Neuronal stem cell (in vitro differentiated cells): Measurements from ENCODE around the gene VWA5B1.

ENCODE experiments used
- DNase-seq: peaks from one replicate; pipeline ENCODE4 v3.0.0-alpha.2; 2013; ENCODE audit warnings: low spot score
- H2AFZ ChIP-seq: one replicate; pipeline ENCODE4 v1.6.1; 2013; ENCODE audit warnings: mild to moderate bottlenecking, low read length, inconsistent platforms
- H2AK5ac ChIP-seq: 2 replicates; pipeline ENCODE4 v1.6.1; 2013; ENCODE audit warnings: low read depth, mild to moderate bottlenecking, inconsistent platforms, low read length, moderate library complexity, mixed read lengths
- H2BK120ac ChIP-seq: 2 replicates; pipeline ENCODE4 v1.6.1; 2013; ENCODE audit warnings: low read depth, mild to moderate bottlenecking, inconsistent platforms, low read length, moderate library complexity, mixed read lengths
- H2BK12ac ChIP-seq: one replicate; pipeline ENCODE4 v1.6.1; 2013; ENCODE audit warnings: low read length, inconsistent platforms
- H2BK15ac ChIP-seq: 2 replicates; pipeline ENCODE4 v1.6.1; 2013; ENCODE audit warnings: mild to moderate bottlenecking, low read length, inconsistent platforms, mixed read lengths
- H2BK5ac ChIP-seq: one replicate; pipeline ENCODE4 v1.6.1; 2013; ENCODE audit warnings: inconsistent platforms, mild to moderate bottlenecking, low read length, moderate library complexity
- H3K14ac ChIP-seq: one replicate; pipeline ENCODE4 v1.6.1; 2013; ENCODE audit warnings: low read length, inconsistent platforms
- H3K18ac ChIP-seq: 2 replicates; pipeline ENCODE4 v1.6.1; 2013; ENCODE audit warnings: low read length, inconsistent platforms
- H3K23ac ChIP-seq: 2 replicates; pipeline ENCODE4 v1.6.1; 2013; ENCODE audit warnings: low read depth, mild to moderate bottlenecking, mixed read lengths, low read length, inconsistent platforms; ENCODE audit not compliant: poor library complexity
- H3K27ac ChIP-seq: replicated peaks from 3 replicates; pipeline ENCODE4 v1.5.1; 2013; ENCODE audit warnings: low read length, inconsistent platforms
- H3K27me3 ChIP-seq, 3 experiments: 2 replicates each; pipeline ENCODE4 v1.6.1; 2013; ENCODE audit warnings: low read length in 3 of 3, mild to moderate bottlenecking in 2 of 3, inconsistent platforms in 1 of 3, low read depth in 1 of 3, mixed read lengths in 1 of 3, moderate library complexity in 1 of 3; ENCODE audit not compliant: control insufficient read depth in 3 of 3, insufficient read depth in 3 of 3
- H3K36me3 ChIP-seq, 2 donors: replicated peaks in 1 of 2; 2 replicates each; pipeline ENCODE4 v1.6.1; 2013; ENCODE audit warnings: low read length in 2 of 2; ENCODE audit not compliant: control insufficient read depth in 2 of 2, insufficient read depth in 2 of 2
- H3K4ac ChIP-seq: 2 replicates; pipeline ENCODE4 v1.6.1; 2013; ENCODE audit warnings: inconsistent platforms, mild to moderate bottlenecking, low read length, moderate library complexity
- H3K4me1 ChIP-seq, 2 donors: 1 replicate in 1 of 2; 2 replicates in 1 of 2; pipeline ENCODE4 v1.6.1; 2013; ENCODE audit warnings: low read length in 2 of 2, low read depth in 1 of 2; ENCODE audit not compliant: control insufficient read depth in 2 of 2, insufficient read depth in 1 of 2
- H3K4me2 ChIP-seq: one replicate; pipeline ENCODE4 v1.6.1; 2013; ENCODE audit warnings: mild to moderate bottlenecking, low read length, inconsistent platforms; ENCODE audit not compliant: insufficient read depth, poor library complexity, severe bottlenecking
- H3K4me3 ChIP-seq, 2 donors: 2 replicates each; pipeline ENCODE4 v1.5.1; 2013; ENCODE audit warnings: low read length in 2 of 2, mild to moderate bottlenecking in 2 of 2, inconsistent platforms in 1 of 2, moderate library complexity in 1 of 2
- H3K79me1 ChIP-seq: one replicate; pipeline ENCODE4 v1.6.1; 2013; ENCODE audit warnings: low read depth, mild to moderate bottlenecking, inconsistent platforms, low read length, moderate library complexity
- H3K9ac ChIP-seq: one replicate; pipeline ENCODE4 v1.6.1; 2013; ENCODE audit warnings: mild to moderate bottlenecking, low read depth, low read length, inconsistent platforms; ENCODE audit not compliant: poor library complexity
- H3K9me3 ChIP-seq, 2 donors: replicated peaks in 1 of 2; 2 replicates each; pipeline versions ENCODE3 to v1.6.1; 2013; ENCODE audit warnings: low read length in 2 of 2, mild to moderate bottlenecking in 2 of 2, inconsistent platforms in 1 of 2, low read depth in 1 of 2, mixed read lengths in 1 of 2, moderate library complexity in 1 of 2; ENCODE audit not compliant: control insufficient read depth in 2 of 2, insufficient read depth in 1 of 2
- H4K8ac ChIP-seq: one replicate; pipeline ENCODE4 v1.6.1; 2013; ENCODE audit warnings: low read depth, mild to moderate bottlenecking, inconsistent platforms, low read length, moderate library complexity
- H4K91ac ChIP-seq: one replicate; pipeline ENCODE4 v1.6.1; 2013; ENCODE audit warnings: low read length, low read depth, mild to moderate bottlenecking, inconsistent platforms; ENCODE audit not compliant: poor library complexity
- WGBS, 2 donors: extraction: QIAGEN DNeasy Blood & Tissue Kit; methylation state at CpG; one replicate each; pipeline ENCODE4 v1.1.7; 2013; ENCODE audit warnings: missing lambda C conversion rate in 2 of 2, mixed read lengths in 1 of 2; ENCODE audit not compliant: insufficient read length in 2 of 2, insufficient replicate concordance in 1 of 2; ENCODE audit errors: extremely low coverage in 2 of 2; 5-methylcytosine and 5-hydroxymethylcytosine counted together

VWA5B1 gene

GRCh38 chr1:20327467-20327866, 36.8 kb downstream of the VWA5B1 start:
- Histone ChIP-seq H2AFZ (no peak overlapping the region), H2BK5ac (no peak overlapping the region), H3K23ac (no peak overlapping the region), H3K27ac (no peak overlapping the region), H2AK5ac (no peak overlapping the region), H4K91ac (no peak overlapping the region), H3K4me3 (no peak overlapping the region), H3K18ac (no peak overlapping the region), H3K4me1 (peaks cover 0 to 1% of the 10 kb centered on the region in 2 donors), H4K8ac (no peak overlapping the region), H2BK15ac (no peak overlapping the region), H3K4ac (no peak overlapping the region), H3K27me3 (peaks cover 0 to 8% (median 0%) of the 10 kb centered on the region in 3 experiments), H3K9me3 (no peaks in the 10 kb centered on the region), H2BK12ac (no peak overlapping the region), H3K4me2 (no peak overlapping the region), H2BK120ac (no peak overlapping the region), H3K14ac (no peak overlapping the region), H3K79me1 (no peaks in the 10 kb centered on the region), H3K36me3 (no peaks in the 10 kb centered on the region), H3K9ac (no peak overlapping the region)
- WGBS, 2 donors: no CpG with 5 or more reads among the region's 6 CpGs
- DNase-seq: no peak

GRCh38 chr1:20328201-20328600, 37.5 kb downstream of the VWA5B1 start:
- Histone ChIP-seq H3K18ac (no peak overlapping the region), H3K9me3 (no peaks in the 10 kb centered on the region), H2BK5ac (no peak overlapping the region), H2AFZ (no peak overlapping the region), H3K79me1 (no peaks in the 10 kb centered on the region), H3K14ac (no peak overlapping the region), H3K9ac (no peak overlapping the region), H3K4me2 (no peak overlapping the region), H3K4ac (no peak overlapping the region), H3K4me1 (no peaks in the 10 kb centered on the region), H3K36me3 (no peaks in the 10 kb centered on the region), H4K91ac (no peak overlapping the region), H2BK120ac (no peak overlapping the region), H3K23ac (no peak overlapping the region), H3K27me3 (peaks cover 0 to 1% (median 0%) of the 10 kb centered on the region in 3 experiments), H2AK5ac (no peak overlapping the region), H3K27ac (no peak overlapping the region), H2BK15ac (no peak overlapping the region), H4K8ac (no peak overlapping the region), H2BK12ac (no peak overlapping the region), H3K4me3 (no peak overlapping the region)
- no CpG with 5 or more reads among the region's 7 CpGs for WGBS, 2 donors
- DNase-seq: no peak

GRCh38 chr1:20329793-20330542, 39.3 kb downstream of the VWA5B1 start:
- Histone ChIP-seq H2BK12ac (no peak overlapping the region), H4K91ac (no peak overlapping the region), H3K4ac (no peak overlapping the region), H3K4me2 (no peak overlapping the region), H3K27me3 (no peaks in the 10 kb centered on the region), H2AK5ac (peak overlapping the region; percentile 54), H2AFZ (no peak overlapping the region), H2BK120ac (no peak overlapping the region), H3K4me3 (no peak overlapping the region), H3K36me3 (no peaks in the 10 kb centered on the region), H3K9me3 (no peaks in the 10 kb centered on the region), H3K18ac (peak overlapping the region; percentile 64), H3K9ac (no peak overlapping the region), H2BK15ac (no peak overlapping the region), H3K27ac (no peak overlapping the region), H3K14ac (no peak overlapping the region), H3K79me1 (no peaks in the 10 kb centered on the region), H3K4me1 (no peaks in the 10 kb centered on the region), H4K8ac (no peak overlapping the region), H3K23ac (no peak overlapping the region), H2BK5ac (no peak overlapping the region)
- DNase-seq: no peak
- no CpG with 5 or more reads among the region's 14 CpGs for WGBS, 2 donors

- no peak for DNase-seq
- H3K23ac ChIP-seq: no peak overlapping the region
- H2AFZ ChIP-seq: no peak overlapping the region
- H3K9ac ChIP-seq: no peak overlapping the region
- no peaks in the 10 kb centered on the region for H3K36me3 ChIP-seq
- H2BK12ac ChIP-seq: no peak overlapping the region
- H2AK5ac ChIP-seq: no peak overlapping the region
- WGBS, 2 donors: no CpG with 5 or more reads among the region's 5 CpGs
- no peak overlapping the region for H2BK5ac ChIP-seq
- H3K9me3 ChIP-seq: no peaks in the 10 kb centered on the region
- H3K27ac ChIP-seq: no peak overlapping the region
- H4K8ac ChIP-seq: no peak overlapping the region
- H2BK15ac ChIP-seq: no peak overlapping the region
- H3K18ac ChIP-seq: no peak overlapping the region
- H3K4me1 ChIP-seq: peaks cover 0 to 8% of the 10 kb centered on the region in 2 donors
- no peak overlapping the region for H3K4ac ChIP-seq
- no peaks in the 10 kb centered on the region for H3K79me1 ChIP-seq
- no peak overlapping the region for H3K4me2 ChIP-seq
- no peak overlapping the region for H3K4me3 ChIP-seq
- H2BK120ac ChIP-seq: no peak overlapping the region
- no peak overlapping the region for H3K14ac ChIP-seq
- H4K91ac ChIP-seq: no peak overlapping the region
- H3K27me3 ChIP-seq: peaks cover 0 to 5% (median 0%) of the 10 kb centered on the region in 3 experiments
These were observed 43.4 kb downstream of the VWA5B1 start for GRCh38 chr1:20334103-20334502.
